Smooth muscle cell (in vitro differentiated cells): Measurements from ENCODE around the gene SCD5. TPM values are rescaled to one million over a fixed set of nuclear protein-coding genes. Genes with fewer than 3 reads are reported as not detected.

Experiments
- DNase-seq: peaks from one replicate; lab custom pipeline; 2025; ENCODE audit not compliant: unreplicated experiment; lab: John Stamatoyannopoulos, UW
- H2AFZ ChIP-seq: fragments of 200-600 bp; sonication (generic); 2 replicates; pipeline ENCODE4 v1.6.0; 2016; ENCODE audit warnings: antibody characterized with exemption, low read depth, mild to moderate bottlenecking
- H3F3A ChIP-seq: fragments of 200-600 bp; sonication (generic); 2 replicates; pipeline ENCODE4 v1.6.0; 2017; ENCODE audit warnings: antibody characterized with exemption, low read depth
- H3K27ac ChIP-seq: fragments of 200-600 bp; sonication (generic); 2 replicates; pipeline ENCODE4 v1.5.1; 2016; ENCODE audit warnings: low read depth, mild to moderate bottlenecking
- H3K27me3 ChIP-seq: fragments of 200-600 bp; sonication (generic); 2 replicates; pipeline ENCODE4 v1.6.1; 2016; ENCODE audit warnings: low read depth, mild to moderate bottlenecking
- H3K36me3 ChIP-seq: fragments of 200-600 bp; sonication (generic); 2 replicates; pipeline ENCODE4 v1.5.1; 2016; ENCODE audit warnings: low read depth
- H3K4me1 ChIP-seq: fragments of 200-600 bp; sonication (generic); 2 replicates; pipeline ENCODE4 v1.5.1; 2016; ENCODE audit warnings: low read depth
- H3K4me2 ChIP-seq: fragments of 200-600 bp; sonication (generic); 2 replicates; pipeline ENCODE4 v1.6.0; 2016; ENCODE audit warnings: mild to moderate bottlenecking
- H3K4me3 ChIP-seq: fragments of 200-600 bp; sonication (generic); 2 replicates; pipeline ENCODE4 v1.5.1; 2016; ENCODE audit warnings: mild to moderate bottlenecking
- H3K79me2 ChIP-seq: fragments of 200-600 bp; sonication (generic); 2 replicates; pipeline ENCODE4 v1.6.0; 2016; ENCODE audit warnings: low read depth, mild to moderate bottlenecking
- H3K9ac ChIP-seq: fragments of 200-600 bp; sonication (generic); 2 replicates; pipeline ENCODE4 v1.6.0; 2016; ENCODE audit warnings: low read depth
- H3K9me3 ChIP-seq: fragments of 200-600 bp; sonication (generic); replicated peaks from 2 replicates; pipeline ENCODE4 v1.5.1; 2016; ENCODE audit warnings: low read depth
- H4K20me1 ChIP-seq: fragments of 200-600 bp; sonication (generic); 2 replicates; pipeline ENCODE4 v1.6.0; 2016; ENCODE audit warnings: low read depth
- WGBS: methylation state at CpG from one replicate; pipeline ENCODE4 v1.1.7; 2016; ENCODE audit warnings: low lambda C conversion rate; 5-methylcytosine and 5-hydroxymethylcytosine counted together
- polyA plus RNA-seq: library from polyadenylated mRNA; unstranded; fragments of >200 nt; fragmentation: Nextera tagmentation; extraction: Ambion mirVana; gene quantifications from 2 replicates; pipeline ENCODE4 v1.2.1, GENCODE V29; 2016
- total RNA-seq: library from RNA; depleted of rRNA; stranded (reverse); fragments of >200 nt; gene quantifications from 2 replicates; pipeline ENCODE4 v1.2.3, GENCODE V29; 2014
- TF ChIP-seq, protein P1 (sequence below): fragments of 200-600 bp; sonication (generic); IDR thresholded peaks from 2 replicates; pipeline ENCODE4 v1.5.1; 2017; ENCODE audit warnings: borderline replicate concordance, mild to moderate bottlenecking, antibody characterized with exemption; ENCODE audit not compliant: insufficient read depth, poor library complexity, severe bottlenecking

SCD5 gene
- total and polyA plus RNA-seq, 2 experiments from 2014 or later = 9.2 to 24.3 TPM

DNA sequence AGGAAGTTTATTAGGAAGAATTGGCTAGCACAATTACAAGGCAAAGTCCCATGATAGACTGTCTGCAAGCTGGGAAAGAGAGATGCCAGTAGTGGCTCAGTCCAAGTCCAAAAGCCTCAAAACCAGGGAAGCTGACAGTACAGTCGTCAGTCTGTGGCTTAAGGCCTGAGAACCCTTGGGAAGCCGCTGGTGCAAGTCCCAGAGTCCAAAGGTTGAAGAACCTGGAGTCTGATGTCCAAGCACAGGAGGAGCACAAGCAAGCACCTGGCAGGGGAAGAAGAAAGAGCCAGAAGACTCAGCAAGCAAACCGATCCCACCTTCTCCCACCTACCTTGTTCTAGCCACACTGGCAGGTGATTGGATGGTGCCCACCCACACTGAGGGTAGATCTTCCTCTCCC lies 185.5 kb downstream of the SCD5 start:
- Histone ChIP-seq H3K27ac (no peak overlapping the region), H4K20me1 (no peaks in the 10 kb centered on the region), H3K9me3 (no peaks in the 10 kb centered on the region), H3K4me1 (no peaks in the 10 kb centered on the region), H2AFZ (no peak overlapping the region), H3K79me2 (no peaks in the 10 kb centered on the region), H3K9ac (no peak overlapping the region), H3K27me3 (peaks cover 7% of the 10 kb centered on the region), H3K4me3 (no peak overlapping the region), H3K36me3 (no peaks in the 10 kb centered on the region), H3F3A (no peaks in the 10 kb centered on the region), H3K4me2 (no peak overlapping the region)
- WGBS = 92% methylated on average over 3 of the region's 3 CpGs
- DNase-seq = no peak
- TF ChIP-seq, protein P1, sequence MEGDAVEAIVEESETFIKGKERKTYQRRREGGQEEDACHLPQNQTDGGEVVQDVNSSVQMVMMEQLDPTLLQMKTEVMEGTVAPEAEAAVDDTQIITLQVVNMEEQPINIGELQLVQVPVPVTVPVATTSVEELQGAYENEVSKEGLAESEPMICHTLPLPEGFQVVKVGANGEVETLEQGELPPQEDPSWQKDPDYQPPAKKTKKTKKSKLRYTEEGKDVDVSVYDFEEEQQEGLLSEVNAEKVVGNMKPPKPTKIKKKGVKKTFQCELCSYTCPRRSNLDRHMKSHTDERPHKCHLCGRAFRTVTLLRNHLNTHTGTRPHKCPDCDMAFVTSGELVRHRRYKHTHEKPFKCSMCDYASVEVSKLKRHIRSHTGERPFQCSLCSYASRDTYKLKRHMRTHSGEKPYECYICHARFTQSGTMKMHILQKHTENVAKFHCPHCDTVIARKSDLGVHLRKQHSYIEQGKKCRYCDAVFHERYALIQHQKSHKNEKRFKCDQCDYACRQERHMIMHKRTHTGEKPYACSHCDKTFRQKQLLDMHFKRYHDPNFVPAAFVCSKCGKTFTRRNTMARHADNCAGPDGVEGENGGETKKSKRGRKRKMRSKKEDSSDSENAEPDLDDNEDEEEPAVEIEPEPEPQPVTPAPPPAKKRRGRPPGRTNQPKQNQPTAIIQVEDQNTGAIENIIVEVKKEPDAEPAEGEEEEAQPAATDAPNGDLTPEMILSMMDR = no peak

DNA sequence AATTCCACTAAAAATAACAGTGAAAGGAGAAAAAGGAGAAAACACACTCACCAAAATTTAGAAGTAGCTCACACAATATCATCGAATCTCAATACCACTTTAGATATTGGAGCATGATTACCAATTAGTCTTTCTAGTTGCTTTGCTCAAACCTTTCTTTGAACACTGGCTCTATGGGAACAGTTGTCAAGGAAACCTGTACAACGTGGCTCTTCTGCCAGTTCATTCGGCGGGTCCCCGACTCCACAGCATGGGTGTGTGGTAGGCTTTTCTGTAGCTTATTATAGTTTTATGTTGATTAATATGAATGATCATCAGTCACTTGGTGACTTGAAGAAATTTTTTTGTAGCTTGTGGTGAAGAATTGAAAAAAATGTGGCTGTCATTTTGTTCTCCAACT lies 186.6 kb downstream of the SCD5 start:
- no peak overlapping the region for H3K9ac ChIP-seq
- H3K4me3 ChIP-seq = no peak overlapping the region
- no peaks in the 10 kb centered on the region for H3K79me2 ChIP-seq
- no peaks in the 10 kb centered on the region for H3K36me3 ChIP-seq
- H3K27ac ChIP-seq = no peak overlapping the region
- TF ChIP-seq, protein P1 = no peak
- no peaks in the 10 kb centered on the region for H4K20me1 ChIP-seq
- H3F3A ChIP-seq = no peaks in the 10 kb centered on the region
- H2AFZ ChIP-seq = no peak overlapping the region
- no peaks in the 10 kb centered on the region for H3K9me3 ChIP-seq
- DNase-seq = no peak
- WGBS = 89% methylated on average over 5 of the region's 5 CpGs
- no peak overlapping the region for H3K4me2 ChIP-seq
- H3K27me3 ChIP-seq = peaks cover 7% of the 10 kb centered on the region
- no peaks in the 10 kb centered on the region for H3K4me1 ChIP-seq

DNA sequence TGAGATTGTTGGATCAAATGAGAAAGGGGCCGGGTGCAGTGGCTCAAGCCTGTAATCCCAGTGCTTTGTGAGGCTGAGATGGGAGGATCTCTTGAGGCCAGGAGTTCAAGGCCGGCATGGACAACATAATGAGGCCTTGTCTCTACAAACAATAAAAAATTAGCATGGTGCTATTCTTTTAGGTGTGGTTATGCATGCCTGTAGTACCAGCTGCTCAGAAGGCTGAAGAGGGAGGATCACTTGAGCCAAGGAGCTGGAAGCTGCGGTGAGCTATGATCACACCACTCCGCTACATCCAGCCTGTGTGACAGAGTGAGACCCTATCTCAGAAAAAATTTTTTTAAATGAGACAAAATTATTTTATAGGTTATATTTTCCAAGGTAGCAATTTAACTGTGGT lies 187.1 kb downstream of the SCD5 start:
- H3K4me3 ChIP-seq = no peak overlapping the region
- no peaks in the 10 kb centered on the region for H3K36me3 ChIP-seq
- H4K20me1 ChIP-seq = no peaks in the 10 kb centered on the region
- H2AFZ ChIP-seq = no peak overlapping the region
- WGBS = 95% methylated on average over 4 of the region's 4 CpGs
- DNase-seq = no peak
- no peaks in the 10 kb centered on the region for H3K9me3 ChIP-seq
- no peak overlapping the region for H3K27ac ChIP-seq
- no peaks in the 10 kb centered on the region for H3K4me1 ChIP-seq
- no peak overlapping the region for H3K9ac ChIP-seq
- no peaks in the 10 kb centered on the region for H3K79me2 ChIP-seq
- TF ChIP-seq, protein P1 = no peak
- no peak overlapping the region for H3K4me2 ChIP-seq
- peaks cover 7% of the 10 kb centered on the region for H3K27me3 ChIP-seq
- H3F3A ChIP-seq = no peaks in the 10 kb centered on the region

DNA sequence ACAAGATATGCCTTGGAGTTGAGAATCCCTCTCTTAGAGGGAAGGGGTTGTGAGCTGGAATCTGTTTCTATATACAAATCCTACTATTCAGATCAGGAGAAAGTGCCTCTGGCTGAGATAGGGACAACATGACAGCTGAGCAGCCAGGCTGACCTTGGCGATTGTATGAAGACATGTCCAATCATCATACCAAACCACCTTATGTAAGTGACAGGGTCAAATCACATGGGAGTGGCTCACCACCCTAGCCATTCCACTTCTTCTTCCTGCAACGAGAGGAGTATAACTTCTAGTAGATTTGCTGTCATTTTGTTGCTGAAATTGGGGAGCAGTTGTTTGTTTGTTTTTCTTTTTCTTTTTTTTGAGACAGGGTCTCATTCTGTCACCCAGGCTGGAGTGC lies 188.6 kb downstream of the SCD5 start:
- no peaks in the 10 kb centered on the region for H3F3A ChIP-seq
- no peak overlapping the region for H2AFZ ChIP-seq
- no peak overlapping the region for H3K27ac ChIP-seq
- H3K4me1 ChIP-seq = no peaks in the 10 kb centered on the region
- no peaks in the 10 kb centered on the region for H3K27me3 ChIP-seq
- no peaks in the 10 kb centered on the region for H4K20me1 ChIP-seq
- 88% methylated on average over 2 of the region's 2 CpGs for WGBS
- no peak overlapping the region for H3K9ac ChIP-seq
- TF ChIP-seq, protein P1 = no peak
- H3K4me3 ChIP-seq = no peak overlapping the region
- no peaks in the 10 kb centered on the region for H3K36me3 ChIP-seq
- no peaks in the 10 kb centered on the region for H3K79me2 ChIP-seq
- no peak overlapping the region for H3K4me2 ChIP-seq
- no peak for DNase-seq
- no peaks in the 10 kb centered on the region for H3K9me3 ChIP-seq
